ENCODE measurements around the gene MYO18A.

GRCh38 chr17:29178750-29179231 lies 1.4 kb downstream of the MYO18A start:
- TF ChIP-seq CTCF (IDR thresholded peaks at IDR 0.05 in 4 of 5, conservative IDR thresholded peaks at IDR 0.05 in 1 of 5) (no peak), POLR2A (IDR thresholded peaks at IDR 0.05) (no peak)

All from gastrocnemius medialis (tissue), 4 donors.